HG03196 (cell line): ENCODE results near the gene BTBD17.
"Not testable (repeated sequence)": the region's sequence is repeated elsewhere in the genome, so short reads cannot be mapped to it uniquely, and the experiment has no call there.

Source experiments
- ATAC-seq: cut with Tn5 transposase; IDR thresholded peaks from one replicate; pipeline ENCODE4 v1.9.1; 2021; ENCODE audit not compliant: unreplicated experiment

The BTBD17 gene, protein sequence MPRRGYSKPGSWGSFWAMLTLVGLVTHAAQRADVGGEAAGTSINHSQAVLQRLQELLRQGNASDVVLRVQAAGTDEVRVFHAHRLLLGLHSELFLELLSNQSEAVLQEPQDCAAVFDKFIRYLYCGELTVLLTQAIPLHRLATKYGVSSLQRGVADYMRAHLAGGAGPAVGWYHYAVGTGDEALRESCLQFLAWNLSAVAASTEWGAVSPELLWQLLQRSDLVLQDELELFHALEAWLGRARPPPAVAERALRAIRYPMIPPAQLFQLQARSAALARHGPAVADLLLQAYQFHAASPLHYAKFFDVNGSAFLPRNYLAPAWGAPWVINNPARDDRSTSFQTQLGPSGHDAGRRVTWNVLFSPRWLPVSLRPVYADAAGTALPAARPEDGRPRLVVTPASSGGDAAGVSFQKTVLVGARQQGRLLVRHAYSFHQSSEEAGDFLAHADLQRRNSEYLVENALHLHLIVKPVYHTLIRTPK

DNA sequence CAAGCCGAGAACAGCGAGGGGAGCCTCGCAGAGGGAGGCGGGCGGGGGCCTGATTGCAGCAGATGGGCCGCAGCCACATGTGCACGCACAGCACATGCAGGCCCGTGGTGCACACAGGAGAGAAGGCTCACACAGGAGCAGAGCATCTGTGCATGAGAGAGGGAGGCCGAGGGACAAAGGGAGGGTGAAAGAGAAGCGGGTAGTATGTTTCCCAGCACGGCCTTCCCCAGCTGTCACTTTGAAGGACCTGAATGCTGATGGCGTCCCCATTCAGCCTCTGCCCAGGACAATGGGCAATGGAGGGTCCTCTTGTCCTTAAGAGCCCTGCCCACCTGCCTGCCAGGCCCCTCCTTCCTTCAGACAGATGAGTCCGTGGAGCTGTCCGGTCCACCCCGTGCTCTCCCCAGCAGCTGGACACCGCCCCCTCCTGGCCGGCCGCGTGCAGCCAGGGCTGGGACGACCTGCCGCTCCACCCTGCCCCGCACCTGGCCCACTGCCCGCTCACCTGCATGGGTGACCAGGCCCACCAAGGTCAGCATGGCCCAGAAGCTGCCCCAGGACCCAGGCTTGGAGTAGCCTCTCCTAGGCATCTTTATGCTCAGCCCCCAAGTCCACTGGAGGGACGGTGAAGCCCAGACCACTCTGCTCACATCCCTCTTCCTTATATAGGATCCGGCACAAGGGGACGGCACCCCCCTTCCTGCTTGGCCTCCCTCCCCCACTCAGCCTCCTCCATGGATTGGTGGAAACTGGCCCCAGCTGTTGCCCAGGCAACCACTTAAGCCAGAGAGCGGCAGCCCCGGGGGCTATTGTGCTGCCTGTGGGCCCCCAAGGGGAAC is at the start of gene BTBD17:
Gene BTBD17, minus strand, starts transcription at position 639 of the 839 bp plus-strand sequence. Its CDS starts 49 bp downstream, at position 590.
- no peak for ATAC-seq

DNA sequence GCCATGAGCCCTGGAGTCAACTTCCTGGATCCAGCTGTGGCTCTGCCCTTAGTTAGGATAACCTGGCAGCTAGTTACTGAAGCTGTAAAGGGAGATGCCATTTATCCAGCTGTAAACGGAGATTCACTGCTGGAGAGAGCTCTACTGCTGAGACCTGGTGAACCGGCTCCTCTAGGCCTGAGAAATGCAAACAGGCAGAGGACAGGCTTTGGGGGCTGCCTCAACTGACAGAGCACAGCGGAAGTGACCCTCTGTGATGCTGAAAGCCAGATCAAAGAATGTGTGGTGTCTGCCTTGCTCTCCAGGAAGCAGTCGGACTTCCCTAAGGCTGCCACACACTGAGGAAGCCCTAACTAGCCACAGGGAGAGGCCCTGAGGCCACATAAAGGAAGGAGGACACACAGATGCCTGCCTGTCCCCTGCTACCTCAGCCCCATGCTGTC is 48.4 kb upstream of the BTBD17 start:
- ATAC-seq = no peak

DNA sequence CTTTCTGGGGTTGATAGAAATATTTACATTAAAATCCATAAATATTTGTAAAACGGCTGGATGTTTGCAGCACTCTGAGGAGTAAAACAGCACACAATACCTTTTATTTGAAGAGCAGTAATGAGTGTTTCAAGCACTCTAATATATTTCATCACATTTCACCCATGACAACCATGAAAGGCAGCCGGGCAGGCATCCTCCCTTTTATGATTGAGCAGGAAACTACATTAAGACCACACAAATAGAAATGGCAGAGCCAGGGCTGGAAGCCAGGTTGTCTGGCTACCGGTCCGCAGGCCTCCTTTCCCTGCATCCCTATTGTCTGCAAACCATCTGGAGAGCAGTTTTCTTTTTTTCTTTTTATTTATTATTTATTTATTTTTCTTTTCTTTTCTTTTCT is 47.1 kb upstream of the BTBD17 start:
- ATAC-seq = no peak

DNA sequence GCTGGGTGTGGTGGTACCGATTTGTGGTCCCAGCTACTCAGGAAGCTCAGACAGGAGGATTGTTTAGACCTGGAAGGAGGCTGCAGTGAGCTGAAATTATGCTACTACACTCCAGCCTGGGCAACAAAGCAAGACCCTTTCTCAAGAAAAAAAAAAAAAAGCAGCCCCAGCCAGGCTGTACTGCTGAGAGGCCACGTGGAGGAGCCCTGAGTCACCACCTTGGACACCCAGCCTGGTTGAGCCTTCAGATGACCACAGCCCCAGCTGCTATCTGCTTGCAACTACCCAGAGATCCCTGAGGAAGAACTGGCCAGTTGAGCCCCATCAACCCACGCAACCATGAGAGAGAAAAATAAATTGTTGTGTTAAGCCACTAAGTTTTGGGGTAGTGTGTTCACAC is 46.6 kb upstream of the BTBD17 start:
- ATAC-seq = no peak

DNA sequence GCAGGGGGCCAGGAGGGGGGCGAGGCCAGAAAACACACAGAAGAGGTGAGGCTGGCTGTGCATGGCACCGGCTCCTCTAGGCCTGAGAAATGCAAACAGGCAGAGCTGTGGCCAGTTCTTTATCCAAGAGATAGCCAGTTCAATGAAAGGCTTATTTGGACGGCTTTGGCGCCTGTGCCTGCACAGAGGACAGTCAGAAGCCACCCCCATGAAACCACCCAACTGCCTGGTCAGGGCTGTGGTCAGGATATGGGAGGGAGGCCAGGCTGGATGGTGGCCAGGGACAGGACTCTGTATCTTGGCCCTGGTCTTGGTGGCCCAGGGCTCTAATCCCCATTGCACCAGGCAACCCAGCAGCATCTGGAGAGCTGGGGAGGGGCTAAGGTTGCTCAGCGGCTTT is 45.7 kb upstream of the BTBD17 start:
- no peak for ATAC-seq

DNA sequence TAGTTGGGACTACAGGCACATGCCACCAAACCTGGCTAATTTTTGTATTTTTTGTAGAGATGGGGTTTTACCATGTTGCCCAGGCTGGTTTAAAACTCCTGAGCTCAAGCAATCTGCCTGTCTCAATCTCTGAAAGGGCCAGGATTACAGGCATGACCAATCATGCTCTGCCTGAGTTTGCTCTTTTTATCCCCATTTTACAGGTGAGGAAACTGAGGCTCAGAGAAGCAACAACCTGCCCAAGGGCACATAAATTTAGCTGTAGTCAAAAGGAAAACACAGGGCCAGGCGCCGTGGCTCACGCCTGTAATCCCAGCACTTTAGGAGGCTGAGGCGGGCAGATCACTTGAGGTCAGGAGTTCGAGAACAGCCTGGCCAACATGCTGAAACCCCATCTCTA is 43.6 kb upstream of the BTBD17 start:
- not testable (repeated sequence) for ATAC-seq

DNA sequence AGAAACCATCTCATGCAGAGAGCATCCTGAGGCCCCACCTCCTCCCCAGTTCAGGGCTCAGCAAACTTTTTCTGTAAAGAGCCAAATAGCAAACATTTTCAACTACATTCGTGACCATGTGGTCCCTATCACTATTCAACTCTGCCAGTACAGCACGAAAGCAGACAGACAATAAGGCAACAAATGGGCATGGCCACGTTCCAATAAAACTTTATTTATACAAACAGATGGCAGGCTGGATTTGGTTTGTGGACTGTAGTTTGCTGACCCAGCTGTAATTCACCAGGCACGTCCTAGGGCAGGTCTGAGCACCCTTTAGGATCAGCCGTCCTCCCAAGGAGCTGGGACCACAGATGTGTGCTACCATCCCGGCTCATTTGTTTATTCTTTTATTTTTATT is 43.1 kb upstream of the BTBD17 start:
- ATAC-seq = no peak

DNA sequence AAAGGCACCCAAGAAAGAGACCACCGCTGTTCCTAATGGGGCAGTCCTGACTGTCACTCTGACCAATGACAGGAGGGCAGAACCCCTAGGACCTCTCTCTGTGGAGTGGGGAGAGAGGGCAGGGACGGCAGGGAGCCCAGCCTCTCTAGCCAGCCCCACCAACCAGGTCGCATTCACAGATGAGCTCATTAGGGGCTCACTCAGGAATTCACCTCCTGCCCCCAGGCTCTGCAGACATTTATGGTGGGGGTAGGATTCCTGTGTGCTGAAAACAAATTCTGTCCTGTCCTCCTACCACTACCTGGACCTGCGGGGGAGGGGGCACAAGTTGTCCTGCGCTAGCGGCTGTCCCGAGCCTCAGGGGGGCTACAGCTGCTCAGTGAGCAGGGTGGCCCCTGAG is 42.5 kb upstream of the BTBD17 start:
- no peak for ATAC-seq

DNA sequence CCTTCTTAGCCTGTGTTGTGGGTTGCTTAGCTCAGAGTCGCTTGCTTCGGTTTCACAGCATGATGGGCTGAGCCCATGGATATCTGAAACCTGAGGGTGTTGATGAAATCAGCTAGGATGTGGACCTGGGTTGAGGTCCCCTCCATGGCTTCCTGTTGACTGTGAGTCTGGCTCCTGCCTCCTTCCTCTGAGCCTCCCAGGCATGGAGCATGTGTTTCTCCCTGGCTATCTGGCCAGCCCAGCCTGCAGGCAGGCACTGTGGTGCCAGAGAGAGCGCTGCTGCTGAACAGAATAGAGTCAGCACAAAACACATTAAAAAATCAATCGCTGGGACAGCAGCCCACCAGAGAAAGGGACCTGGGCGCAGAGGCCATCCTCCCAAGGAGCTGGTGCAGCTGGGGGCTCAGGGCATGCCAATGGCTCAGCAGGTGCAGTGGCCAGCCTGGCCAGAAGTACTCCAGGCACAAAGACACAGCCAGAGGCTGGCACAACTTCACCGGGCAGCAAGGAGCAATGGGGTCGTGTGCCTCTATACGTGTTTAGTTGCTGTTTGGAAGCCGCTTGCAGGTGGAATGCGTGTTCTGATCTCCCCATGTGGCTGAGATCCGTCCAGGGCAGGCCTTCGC is 42.0 kb upstream of the BTBD17 start:
- ATAC-seq = no peak

DNA sequence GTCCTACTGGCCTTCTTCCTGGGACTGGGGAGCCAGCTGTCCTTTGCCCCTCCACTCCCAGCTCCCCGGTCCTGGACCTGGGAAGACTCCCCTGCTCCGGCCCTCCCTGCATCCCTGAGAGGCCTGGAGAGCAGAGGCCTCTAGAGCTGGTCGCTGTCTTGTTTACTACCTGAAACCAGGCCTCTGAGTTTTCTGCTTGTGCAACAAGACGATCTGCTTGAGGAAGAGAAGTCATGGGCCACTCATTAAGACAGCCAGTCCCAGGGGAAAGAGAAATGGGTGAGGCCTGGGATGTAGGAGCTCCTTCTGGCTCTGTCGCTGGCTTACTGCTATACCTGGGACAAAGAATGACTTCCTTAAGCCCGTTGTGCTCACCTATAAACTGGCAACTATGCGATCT is 40.4 kb upstream of the BTBD17 start:
- ATAC-seq = no peak

DNA sequence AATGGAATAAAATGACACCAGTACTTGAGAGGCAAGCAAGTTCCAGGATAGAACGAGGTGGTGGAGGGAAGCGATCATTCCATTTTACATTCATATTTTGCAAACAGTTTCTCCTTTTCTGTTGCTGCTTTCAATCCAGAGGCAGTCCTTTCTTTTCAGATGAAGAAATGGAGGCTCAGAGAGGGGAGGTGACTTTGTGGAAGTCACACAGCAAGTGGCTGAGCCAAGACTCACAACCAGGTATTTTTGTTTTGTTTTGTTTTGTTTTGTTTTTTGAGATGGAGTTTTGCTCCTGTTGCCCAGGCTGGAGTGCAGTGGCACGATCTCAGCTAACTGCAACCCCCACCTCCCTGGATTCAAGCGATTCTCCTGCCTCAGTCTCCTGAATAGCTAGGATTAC is 34.9 kb upstream of the BTBD17 start:
- no peak for ATAC-seq

DNA sequence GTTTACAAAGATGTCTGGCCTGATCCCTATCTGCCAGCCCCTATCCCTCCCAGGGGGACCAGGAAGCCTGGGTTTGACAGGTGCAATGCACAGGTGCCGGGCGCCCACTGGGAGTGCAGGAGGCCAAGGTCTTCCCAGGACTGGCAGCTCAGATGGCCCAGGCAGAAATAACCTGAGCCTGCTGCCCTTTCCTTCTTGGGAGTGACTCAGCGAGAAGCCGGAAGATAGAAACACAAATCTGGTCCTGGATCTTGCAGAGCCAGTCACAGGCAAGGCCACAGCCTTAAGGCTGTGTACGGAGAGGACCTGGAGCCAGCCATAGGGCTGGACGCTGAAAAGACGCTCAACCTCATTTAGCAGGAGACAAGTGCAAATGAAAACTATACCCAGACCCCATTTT is 33.3 kb upstream of the BTBD17 start:
- no peak for ATAC-seq

DNA sequence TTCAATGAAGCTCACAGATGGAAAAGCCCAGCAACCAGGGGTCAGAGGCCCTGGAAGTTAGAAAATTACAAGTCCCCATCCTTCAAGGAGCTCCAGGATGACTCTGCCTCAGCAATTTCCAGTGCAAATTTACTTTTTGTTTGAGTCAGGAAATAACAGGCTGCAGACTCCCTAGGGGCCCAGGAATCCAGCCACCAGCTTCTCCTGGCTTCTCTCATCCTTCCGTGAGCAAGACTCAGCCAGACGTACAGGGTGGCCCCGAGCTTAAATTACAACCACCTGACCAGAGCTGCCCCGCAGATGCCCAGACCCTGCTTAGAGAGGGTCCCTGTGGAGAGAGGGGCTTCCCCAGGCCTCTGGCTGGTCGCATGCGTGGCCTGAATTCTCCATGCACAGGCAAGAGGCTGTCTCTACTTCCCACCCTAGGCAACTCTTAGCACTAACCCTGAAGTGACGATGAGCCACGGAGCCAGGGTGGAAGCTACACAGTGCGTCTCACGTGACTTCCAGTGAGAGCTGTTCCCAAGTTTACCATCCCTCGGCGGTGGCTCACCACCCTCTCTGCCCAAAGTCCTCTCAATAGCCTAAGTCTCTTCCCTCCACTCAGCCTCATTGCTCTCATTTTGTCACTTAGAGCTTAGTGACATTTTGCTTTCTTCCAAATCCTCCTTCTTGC is 32.7 kb upstream of the BTBD17 start:
- no peak for ATAC-seq

DNA sequence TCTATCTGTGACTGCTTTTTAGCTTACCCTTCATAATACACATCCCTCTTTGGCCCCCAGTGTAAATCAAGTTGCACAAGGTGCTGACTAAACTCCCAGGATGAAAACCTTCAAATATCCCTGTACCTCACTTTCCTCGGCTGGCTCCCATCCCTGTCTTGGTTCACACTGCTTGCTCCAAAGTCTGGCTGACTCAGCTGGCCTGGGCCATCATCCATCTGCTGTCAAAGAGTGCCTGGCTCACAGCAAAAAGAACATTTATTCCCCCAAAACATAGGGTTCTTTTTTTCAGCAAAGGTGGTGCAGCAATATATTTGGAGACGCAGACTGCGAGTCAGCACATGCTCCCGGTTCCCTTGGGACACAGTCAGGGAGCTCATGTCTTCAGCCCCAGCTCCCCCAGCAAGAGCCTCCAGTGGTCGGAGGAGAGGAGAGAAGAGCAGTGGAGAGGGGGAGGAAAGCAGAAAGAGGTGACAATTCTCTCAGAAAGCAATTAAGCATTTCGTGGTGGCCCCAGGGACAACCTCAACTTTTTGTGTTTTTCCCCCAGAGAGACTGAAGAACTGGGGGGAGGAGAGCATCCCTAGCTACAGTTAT is 31.8 kb upstream of the BTBD17 start:
- ATAC-seq = no peak

DNA sequence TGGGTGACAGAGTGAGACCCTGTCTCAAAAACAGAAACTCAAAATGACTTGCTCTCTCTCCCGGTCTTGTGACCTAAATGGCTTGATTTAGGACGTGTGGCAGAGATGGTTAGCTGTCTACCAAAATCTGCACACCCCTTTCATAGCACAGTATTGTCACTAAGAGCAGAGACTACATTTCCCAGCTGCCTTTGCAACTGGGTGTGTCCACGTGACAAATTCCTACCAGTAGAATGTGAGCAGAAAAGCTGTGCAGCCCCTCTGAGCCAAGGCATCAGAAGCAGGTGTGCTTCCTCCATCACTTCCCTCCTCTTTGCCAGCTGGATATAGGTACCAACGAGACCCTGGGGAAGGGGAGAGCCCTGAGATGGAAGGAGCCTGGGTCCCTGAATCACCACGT is 31.2 kb upstream of the BTBD17 start:
- no peak for ATAC-seq

DNA sequence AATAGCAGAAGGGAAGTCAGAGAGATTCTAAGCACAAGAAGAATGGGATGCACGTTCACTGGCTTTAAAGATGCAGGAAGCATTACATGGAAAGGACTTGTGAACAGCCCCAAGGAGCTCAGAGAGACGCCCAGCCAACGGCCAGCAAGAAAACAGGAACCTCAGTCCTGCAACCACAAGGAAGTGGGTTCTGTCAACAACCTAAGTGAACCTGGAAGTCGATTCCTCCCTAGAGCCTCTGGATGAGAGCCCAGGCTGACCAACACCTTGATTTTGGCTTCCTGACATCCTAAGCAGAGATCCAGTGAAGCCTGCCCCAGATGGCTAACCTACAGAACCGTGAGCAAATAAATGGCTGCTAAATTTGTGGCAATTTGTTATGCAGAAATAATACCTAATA is 30.1 kb upstream of the BTBD17 start:
- ATAC-seq = no peak

DNA sequence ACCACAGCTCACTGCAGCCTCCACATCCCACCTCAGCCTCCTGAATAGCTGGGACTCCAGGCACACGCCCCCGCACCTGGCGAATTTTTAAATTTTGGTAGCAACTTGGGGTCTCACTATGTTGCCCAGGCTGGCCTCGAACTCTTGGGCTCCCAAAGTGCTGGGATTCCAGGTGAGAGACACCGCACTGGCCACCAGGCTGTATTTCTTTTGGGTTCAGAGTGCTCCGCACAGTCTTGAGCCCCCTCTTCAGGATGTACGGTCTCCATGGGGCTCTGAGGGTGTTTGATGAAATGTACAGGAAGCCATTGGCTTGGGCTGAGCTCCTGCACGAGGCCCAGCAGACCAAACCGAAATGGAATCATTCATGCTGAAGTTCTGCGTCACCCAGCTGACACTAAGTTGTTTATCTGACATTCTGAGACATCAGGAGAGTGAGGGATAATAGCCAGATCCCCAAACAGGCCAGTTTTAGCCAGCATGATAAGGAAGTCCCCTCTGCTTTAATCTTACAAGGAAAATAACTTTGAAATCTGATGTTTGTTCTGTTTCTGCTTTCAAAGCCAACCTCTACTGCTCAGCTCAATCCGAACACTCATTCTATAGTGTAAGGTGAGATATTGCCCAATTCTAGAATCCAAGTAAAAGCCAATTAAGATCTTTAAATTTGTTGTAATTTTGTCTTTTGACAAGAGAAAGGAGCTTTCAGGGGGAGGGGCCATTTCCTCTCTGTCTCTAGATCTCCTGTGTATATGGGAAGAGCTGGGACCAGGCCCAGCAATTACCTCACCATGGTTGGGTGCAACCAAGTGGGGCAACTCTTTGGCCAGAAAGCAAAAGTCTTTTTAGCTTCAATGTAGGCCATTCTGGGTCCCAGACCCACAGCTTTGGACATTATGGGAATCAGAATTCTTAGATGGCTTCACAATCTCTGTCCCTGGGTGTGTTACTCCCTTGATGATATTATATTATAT is 29.3 kb upstream of the BTBD17 start:
- ATAC-seq = no peak

DNA sequence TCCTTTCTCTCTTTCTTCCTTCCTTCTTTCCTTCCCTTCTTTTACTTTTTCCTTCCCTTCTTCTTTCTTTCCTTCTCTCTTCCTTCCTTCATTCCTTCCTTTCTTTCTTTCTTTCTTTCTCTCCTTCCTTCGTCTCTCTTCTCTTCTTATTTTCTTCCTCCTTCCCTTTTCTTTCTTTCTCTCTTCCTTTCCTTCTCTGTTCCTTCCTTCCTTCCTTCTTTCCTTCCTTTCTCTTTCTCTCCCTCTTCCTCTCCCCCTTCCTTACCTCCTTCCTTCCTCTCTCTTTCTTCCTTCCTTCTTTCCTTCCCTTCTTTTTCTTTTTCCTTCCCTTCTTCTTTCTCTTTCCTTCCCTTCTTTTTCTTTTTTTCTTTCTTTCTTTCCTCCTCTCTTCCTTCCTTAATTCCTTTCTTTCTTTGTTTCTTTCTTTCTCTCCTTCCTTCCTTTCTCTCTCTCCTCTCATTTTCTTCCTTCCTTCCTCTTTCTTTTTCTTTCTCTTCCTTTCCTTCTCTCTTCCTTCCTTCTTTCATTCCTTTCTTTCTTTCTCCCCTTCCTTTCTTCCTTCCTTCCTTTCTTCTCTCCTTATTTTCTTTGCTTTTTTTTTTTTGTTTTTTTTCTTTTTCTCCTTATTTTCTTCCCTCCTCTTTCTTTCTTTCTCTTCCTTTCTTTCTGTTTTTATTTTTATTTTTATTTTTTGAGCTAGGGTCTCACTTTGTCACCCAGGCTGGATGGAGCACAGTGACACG is 28.4 kb upstream of the BTBD17 start:
- no peak for ATAC-seq
